ENCODE data around the gene TOX2.

TOX2 gene

DNA sequence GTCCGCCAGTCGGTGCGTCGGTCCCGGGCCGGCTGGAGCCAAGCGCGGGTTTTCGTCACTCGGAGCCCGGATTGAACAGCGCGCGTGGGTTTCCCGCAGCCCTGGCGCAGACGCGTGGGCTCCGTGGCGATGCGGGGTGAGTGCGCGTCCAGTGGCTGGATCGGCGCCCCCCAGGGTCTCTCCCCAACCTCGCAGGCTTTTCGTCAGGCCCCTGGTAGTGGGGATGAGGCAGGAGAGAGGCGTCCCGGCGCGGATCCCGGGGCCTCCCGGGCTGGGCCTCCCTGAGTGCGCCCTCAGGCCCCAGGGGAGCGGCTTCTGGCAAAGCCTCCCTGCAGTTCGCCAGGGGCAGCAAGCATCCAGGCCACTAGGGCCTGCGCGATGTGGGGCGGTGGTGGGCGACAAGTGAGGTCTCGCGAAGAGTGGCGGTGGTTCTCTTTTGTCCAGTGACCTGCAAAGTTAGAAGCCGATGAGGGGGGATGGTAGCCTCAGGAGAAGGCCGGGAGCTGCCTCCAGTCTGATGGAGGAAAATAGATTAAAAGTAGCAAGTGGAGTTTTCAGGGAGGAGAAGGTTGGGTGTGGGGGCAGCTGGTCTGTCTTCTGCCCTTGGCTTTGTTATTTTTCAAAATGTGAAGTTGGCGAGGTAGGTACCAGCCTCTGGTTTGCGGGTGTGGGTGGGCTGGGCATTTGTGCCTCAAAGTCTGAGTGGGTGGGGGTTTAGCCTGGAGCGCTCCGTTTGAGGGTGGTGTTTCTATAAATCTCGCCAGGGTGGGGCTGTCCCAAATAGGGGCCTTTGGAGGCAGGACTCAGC, 1.6 kb downstream of the TOX2 start:
- DNase-seq = peak in 1 of 14 donors; percentile 36

DNA sequence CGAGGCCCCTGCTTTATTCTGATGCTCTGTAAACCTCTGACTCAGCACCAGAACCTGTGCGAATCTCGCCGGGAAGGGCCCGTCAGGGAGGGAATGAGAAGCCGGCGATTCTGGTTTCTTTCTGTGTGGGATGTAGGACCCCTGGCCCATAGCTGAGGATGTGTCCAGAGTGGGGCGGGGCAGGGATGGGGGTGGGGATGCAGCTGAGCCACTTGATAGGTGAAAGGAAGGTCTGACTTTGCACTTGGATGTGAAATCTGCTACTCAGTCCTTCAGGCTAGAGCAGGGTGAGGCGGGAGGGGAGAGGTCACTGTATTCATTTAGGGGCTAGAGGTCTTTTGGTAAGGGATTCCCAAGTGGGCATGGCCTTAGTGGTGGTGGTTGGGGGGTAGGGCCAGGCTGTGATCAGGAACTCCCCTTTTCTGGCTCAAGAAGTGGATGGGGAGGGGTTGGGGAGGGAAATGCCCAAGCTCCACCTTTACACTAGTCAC, 2.3 kb downstream of the TOX2 start:
- no peak for DNase-seq

DNA sequence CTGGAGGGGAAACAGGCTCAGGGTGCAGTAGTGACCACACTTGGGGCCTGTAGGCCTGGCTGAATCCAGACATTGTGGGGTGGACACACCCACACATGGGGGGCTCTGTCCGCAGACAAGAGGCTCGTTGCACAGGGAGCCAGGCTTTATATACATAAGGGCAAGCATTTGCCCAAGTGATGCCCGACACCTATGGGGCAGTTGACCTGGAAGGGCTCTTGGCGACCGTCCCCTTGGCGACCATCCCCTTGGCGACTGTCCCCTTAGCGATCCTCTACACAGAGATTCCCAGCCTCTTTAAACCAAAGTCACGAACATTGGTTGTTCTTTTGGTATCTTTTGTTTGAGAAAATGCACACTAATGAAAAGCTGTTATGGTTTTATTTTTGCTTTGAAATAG, 2.7 kb downstream of the TOX2 start:
- no peak for DNase-seq

DNA sequence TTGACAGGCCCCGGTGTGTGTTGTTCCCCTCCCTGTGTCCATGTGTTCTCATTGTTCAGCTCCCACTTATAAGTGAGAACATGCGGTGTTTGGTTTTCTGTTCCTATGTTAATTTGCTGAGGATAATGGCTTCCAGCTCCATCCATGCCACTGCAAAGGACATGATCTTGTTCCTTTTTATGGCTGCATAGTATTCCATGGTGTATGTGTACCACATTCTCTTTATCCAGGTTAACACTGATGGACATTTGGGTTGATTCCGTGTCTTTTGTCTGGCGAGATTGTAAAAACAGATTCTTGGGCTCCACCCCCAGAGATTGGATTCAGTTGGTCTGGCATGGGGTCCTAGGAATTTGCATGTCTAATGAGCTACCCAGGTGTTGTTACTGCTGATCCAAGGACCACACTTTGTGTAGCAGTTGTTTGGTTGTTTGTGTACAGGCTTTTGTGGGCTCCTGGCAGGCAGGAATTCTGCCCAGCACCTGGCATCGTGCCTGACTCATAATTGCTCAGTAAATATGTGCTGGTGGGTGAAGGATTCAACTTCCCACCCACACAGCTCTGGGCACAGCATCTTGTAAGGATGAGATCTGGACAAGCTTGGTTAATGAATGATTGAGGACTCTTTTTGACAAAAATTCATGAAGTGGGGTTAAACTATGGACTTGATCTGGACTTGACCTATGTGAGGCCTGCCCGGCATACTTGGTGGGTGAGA, 5.2 kb downstream of the TOX2 start:
- DNase-seq = no peak

DNA sequence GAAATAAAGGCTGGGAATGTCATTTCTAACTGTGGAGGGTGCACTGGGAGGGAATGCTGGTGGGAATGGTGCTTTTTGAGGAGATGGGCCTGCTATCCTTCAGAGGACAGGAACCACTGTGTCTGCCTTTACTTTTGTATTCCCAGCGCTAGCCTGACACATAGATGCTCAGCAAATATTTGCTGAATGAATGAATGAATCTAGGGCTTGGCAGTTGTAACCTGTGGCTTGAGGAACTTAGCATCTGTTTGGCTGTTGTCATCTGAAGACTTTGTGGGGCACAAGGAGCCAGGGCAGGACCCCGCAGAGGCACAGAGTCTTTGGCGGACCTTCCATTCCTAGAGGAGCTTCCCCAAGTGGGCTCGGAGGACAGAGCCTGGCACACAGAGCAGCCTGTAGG, 6.1 kb downstream of the TOX2 start:
- DNase-seq = no peak

DNA sequence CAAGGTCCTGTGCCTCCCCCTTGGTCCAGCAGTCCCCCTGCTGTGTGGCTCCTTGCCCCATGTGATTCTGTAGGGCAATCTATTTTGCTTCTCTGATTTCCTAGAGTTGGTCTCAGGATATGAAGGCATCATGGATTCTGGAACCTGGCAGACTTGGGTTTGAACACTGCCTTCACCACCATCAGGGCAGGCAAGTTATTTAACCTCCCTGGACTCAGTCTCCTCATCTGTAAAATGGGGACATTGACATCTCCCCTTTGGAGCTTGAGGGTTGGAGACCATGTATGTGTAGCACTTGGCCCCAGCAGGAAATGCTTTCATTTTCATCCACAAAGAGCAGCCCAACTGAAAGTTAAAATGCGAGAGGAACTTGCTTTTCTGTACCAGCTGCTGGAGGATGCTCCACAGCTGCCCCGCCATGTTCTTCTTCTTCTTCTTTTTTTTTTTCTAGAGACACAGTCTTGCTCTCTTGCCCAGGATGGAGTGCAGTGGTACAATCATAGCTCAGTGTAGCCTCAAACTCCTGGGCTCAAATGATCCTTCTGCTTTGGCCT, 6.7 kb downstream of the TOX2 start:
- DNase-seq = no peak

DNA sequence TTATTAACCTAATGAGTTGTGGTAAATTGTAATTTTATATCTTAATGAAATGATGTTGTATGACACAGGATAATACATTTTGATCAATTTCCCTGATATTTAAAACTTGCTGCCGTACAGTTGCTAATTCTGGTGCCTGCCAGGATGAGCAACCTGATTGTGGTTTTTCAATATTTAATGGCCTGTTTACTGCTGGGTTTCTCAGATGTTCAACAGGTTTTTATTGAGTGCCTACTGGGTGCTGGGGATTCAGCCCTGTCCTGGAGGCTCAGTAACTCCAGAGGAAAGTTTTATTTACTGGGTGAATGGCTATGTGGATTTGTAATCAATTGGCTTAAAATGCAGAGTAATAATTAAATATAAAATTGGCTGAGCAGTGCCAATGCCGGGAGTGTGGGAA, 8.0 kb downstream of the TOX2 start:
- DNase-seq = no peak

DNA sequence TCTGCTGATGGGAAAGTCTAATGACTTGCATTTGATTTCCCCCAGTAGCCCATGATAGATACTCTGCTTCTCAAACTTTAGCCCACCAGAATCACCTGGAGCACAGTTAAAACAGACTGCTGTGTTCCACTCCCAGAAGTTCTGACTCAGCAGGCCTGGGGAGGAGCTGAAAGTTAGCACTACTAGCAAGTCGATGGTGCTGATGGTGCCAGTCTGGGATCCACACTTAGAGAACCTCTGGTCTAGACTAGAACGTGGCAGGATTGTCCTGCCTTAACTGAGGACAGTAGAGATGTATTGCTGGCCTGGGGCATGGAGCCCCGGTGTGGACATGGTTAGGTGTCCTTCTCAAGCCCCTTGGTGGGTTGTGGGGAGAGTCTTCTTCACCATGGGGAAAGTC, 8.7 kb downstream of the TOX2 start:
- no peak for DNase-seq

DNA sequence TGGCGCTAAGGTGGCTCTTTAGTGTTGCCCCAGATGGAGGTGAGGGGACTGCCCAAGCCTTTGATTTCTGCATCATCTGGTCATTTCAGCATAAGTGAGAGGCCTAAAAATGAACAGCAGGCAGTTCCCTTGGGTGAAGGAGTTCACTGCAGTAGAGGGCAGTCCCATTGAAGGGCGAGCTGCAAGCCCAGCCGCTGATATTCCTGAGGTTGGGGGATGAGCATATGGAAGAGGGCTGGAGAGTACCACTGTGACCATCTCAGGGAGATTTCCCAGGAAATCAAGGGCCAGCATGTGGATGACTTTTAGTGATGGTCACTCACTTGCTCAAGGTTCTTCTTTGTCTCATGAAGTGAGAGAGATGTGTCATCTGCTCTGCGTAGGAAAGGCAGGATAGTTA, 9.3 kb downstream of the TOX2 start:
- no peak for DNase-seq

DNA sequence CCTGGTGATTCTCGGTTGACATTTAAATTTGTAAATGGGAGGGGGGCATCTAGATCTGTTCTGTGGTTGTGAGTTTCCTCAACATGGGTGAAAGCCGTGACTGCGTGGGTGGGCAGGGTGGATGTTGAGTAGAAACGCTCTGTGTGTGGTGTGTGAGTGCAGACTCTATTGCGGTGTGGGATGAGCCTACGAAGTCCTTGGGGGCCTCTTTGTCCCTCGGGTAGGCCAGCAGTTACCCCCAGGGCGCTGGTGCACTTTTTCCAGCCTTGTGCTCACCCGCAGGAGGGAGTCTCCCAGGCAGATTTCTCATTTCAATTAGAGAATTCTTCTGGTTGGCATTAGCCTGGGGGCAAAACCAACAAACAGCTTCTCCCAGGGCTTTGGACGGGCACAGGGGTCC, 10.6 kb downstream of the TOX2 start:
- no peak for DNase-seq

DNA sequence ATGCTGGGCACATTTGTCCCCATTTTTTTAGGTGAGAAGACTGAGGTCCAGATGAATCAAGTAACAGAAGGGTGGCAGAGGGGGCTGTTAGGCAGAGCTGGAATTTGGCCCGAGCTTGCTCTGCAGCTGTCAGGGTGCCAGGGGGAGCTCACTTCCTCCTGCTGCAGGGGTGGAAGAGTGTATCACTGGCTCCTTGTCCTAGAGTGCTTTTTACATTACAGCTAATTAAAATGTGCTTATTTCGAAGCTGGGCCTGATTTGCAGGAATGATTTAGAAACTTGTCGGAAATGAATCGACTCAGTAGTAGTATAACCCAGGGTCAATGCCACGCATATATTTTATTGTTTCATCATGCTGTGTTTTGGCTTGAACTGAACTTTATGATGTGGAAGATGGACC, 11.1 kb downstream of the TOX2 start:
- DNase-seq = peak in 1 of 14 donors; percentile 5

DNA sequence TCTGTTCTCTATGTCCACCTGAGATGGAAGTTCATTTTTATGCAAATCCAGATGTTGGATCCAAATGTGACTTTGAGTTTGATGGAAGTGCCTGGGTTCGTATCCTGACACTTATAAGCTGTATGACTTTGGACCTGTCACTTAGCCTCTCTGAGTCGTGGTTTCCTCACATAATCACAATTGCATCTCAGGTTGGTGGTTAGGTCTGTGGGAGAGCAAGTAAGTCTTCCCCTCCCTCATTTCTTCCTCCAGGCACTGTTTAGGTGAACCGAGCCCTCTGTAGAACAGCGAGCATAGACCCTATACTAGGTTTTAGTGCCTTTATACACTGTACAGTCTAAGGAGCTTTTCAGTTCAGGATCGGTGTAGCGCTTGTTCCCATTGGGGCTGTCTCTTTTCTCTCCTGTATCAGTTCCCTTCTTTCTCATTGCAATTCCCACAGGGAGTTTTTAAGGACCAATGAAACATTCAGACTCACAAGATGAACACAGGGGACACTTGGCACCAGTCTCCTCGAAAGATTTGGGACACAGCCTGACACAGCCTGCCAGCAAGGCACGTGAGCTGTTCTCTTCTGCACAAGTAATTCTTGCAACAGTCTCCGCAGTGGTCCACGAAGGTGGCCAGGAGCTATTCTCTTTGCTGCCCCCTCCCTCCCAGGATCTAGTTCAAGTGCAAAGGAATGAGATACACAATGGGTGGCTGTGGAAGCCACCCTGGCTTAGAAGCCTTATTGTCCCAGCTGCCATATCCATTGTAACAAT, 11.8 kb downstream of the TOX2 start:
- DNase-seq = peak in 2 of 14 donors; percentile 5 to 7

DNA sequence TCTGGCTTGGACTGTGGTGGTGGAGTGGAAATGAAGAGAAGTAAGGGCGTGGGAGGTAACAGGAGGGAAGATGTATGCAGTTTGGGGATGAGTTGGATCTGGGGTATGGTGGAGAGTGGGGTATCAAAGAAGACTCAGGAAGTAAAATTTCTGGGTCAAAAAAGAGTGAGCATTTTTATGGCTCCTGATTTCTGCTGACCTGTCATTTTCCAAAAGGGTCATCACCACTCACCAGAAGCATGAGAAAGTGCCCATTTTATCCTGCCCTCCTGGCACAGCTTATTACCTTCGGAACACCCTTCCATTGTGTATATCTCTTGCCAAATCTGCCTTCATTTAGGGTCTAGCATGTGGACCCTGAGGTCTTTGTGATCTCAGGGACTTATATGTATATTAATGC, 17.3 kb downstream of the TOX2 start:
- DNase-seq = no peak

DNA sequence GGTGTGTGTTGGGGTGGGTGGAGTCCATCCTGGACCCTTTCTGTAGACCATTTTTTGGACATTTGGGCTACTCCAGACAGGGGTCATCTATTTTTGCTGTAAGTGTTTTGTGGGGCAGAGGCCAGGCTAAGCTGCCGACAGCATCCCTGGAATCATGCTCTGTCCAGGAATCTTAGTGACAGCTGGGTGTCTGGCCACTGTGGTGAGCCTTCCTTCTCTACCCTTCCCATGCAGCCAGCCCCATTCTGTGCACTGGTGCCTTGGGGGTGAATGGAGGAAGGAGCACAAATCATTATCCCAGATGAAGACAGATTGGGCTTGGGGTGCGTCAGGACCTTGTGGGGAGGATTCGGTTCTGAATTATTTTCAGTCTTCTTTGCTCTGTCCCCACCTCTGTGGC, 20.2 kb downstream of the TOX2 start:
- no peak for DNase-seq

DNA sequence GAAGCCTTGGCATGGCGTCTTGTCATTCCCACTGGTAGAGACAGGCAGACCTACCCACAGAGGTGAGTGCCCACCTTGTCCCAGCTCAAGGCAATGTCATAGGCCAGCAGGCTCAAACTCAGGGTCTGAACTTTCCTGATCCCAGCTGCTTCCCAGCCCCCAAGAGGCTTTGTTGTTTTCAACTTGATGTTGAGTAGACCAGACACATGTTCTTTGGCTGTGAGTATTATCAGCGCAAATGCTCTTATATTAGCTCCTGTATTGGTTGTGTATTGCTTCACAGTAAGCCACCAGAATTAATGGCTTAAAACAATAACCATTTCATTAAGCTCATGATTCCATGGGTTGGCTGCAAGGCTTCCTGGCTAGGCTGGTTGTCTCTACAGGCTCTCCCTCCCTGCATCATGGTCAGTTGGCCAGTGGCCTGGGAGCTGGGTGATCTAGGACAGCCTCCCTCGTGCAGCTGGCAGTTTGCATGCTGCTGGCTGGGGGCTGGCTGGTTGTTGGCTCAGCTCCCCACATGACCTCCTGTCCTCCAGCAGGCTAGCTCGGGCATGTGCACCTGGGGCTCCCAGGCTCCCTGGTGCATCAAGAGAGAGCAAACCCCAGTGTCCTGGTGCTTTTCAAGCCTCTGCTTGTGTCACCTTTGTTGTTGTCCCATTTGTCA, 21.6 kb downstream of the TOX2 start:
- DNase-seq = peak in 2 of 14 donors; percentile 9 to 17

DNA sequence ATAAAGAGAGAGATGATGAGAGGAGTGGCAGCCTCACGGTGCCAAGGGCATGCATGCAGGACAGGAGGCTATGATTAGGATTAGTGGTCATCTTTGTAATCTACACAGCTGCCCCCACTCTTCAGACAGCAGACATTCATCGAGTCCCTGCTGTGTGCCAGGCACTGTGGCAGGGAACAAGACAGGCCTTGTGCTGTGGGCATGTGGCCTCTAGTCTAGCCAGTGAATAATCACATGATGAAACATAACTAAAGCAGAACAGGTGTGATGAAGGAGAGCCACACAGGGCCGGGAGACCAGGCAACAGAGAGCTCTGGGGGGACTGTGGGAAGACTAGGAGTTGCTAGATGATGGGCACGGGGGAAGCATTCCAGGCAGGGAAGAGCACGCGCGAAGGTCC, 22.2 kb downstream of the TOX2 start:
- DNase-seq = no peak

DNA sequence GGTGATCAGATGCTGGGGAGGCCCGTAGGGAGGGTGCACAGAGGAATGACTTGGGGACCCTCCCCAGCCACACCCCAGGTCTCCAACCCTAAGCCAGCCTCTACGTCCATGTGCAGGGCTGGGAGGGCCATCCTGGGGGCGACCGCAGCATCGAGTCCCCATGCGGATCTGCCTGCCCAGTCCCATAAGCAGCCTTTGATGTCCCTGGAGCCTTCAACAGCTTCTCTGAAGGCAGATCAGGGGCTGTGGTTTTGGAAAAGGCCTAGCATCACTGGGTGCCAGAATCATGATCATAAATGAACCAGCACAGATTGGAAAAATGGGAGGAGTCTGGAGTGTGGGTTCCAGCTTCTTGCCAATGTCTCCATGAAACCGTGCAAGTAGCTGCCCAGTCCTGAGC, 22.9 kb downstream of the TOX2 start:
- DNase-seq = no peak

DNA sequence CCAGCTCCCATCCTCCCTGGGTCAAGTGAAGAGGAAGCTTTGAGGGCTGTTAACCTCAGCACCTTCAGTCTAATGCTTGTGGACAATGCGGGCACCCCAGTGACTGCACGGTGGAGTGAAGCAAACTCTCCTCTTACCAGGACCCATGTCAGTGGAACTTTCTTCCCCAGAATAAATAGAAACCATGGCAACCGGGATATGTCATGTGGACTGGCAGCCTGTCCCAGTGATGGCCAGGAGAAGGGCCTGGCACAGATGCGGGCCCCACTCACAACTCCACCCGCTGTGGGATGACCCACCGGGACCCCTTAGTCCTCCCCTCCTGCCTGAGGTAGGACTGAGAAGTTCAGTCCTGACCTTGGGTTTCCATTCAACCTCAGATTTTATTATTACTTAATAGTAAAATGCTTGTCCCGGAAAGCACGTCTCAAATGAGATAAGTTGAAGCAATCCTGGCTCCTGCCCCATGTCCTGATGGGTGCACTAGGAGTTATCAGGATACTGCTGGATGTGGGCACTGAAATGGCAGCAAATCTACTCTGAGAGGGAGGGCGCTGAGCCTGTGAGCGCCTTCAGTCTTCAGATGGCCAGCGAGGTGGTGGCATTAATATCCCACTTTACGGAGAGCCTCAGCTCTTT, 23.5 kb downstream of the TOX2 start:
- no peak for DNase-seq

DNA sequence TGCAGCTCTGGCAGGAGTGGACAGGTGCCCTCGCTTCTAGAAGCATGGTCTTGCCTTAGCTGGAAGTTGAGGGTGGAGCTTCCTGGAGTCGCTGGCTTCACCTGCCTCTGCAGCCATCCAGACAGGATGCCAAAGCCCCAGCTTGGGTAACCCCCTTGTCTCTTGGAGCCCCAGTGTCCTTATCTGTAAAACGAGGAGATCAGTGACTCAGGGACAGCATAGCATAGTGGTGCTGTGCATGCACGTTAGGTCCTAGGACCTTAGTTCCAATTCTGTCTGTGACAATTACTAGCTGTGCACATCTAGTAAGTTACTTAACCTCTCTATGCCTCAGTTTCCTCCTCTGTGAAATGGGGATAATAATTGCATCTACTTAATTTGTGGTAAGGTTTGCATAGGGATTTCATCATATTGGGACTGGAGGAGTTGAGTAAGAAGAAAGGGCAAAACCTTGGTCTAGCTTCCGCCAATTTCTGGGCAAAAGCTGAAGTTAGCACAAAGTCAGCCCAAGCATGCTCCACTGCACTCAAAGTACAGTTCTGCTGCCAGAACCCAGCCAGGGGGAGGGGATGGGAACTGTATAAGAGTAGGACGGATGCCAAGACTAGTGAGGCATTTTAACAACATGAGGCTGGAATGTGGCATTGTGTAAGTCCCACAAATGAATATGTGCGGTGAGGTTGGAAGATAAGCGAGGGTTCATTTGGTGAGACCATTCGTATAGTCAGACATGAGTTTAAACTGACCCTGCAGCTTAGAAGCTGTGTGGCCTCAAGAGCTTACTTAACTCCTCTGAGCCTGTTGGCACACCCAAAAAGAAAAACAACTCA, 24.5 kb downstream of the TOX2 start:
- peak in 2 of 14 donors; percentile 7 to 30 for DNase-seq

DNA sequence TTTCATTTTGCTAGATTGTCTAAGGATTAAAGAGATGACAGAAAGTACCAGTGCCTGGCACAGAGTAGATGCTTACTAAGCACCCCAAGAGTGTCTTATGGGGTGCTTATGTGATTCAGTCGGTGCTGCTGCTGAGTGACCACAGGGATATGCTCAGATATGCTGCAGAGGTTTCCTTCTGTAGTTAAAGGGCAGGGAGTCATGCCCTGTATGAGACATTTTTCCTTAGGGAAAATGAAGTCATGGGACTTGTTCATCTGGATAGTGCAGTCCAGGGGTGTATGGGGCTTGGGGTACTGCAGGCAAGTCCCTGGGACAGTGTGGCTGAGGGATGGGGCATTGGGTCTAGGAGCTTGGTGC, 25.1 kb downstream of the TOX2 start:
- DNase-seq = no peak
